K562 (cell line): ENCODE results near the gene PTRH1. TPM values are rescaled to one million over a fixed set of nuclear protein-coding genes. Genes with fewer than 3 reads are reported as not detected.

Source experiments
- DMBX1 ChIP-seq: fragments of 250-450 bp; sonication (Bioruptor Pico); IDR thresholded peaks from 2 replicates; pipeline ENCODE4 v1.8.0; 2022; ENCODE audit warnings: inconsistent platforms, mild to moderate bottlenecking, moderate library complexity, borderline replicate concordance
- FOXK1 ChIP-seq: sonication (generic); formaldehyde crosslinking; IDR thresholded peaks from 2 replicates; pipeline ENCODE4 v1.8.0; 2022; ENCODE audit warnings: missing genetic modification reagents, mild to moderate bottlenecking, borderline replicate concordance
- FOXM1 ChIP-seq, 2 experiments: fragments of 450-650 bp in 1 of 2; sonication (generic) in 1 of 2; formaldehyde crosslinking in 1 of 2; IDR thresholded peaks; 2 replicates each; pipeline versions ENCODE4 v1.6.1 to v1.9.0; 2017 to 2022; ENCODE audit warnings: low read depth in 2 of 2, mild to moderate bottlenecking in 2 of 2, missing genetic modification reagents in 1 of 2, moderate library complexity in 1 of 2
- HNRNPH1 ChIP-seq: fragments of 200-400 bp; formaldehyde crosslinking; optimal IDR thresholded peaks from 2 replicates; pipeline ENCODE3; 2017; ENCODE audit warnings: low read depth, mild to moderate bottlenecking, low read length, moderate library complexity
- HNRNPUL1 ChIP-seq: fragments of 200-400 bp; formaldehyde crosslinking; IDR thresholded peaks from 2 replicates; pipeline ENCODE4 v1.6.1; 2017; ENCODE audit warnings: low read length
- JUN ChIP-seq, 2 experiments: sonication (generic) in 1 of 2; formaldehyde crosslinking in 1 of 2; IDR thresholded peaks; 2 replicates each; pipeline versions ENCODE4 v1.6.1 to v1.8.0; 2012 to 2022; ENCODE audit warnings: borderline replicate concordance in 2 of 2, mild to moderate bottlenecking in 2 of 2, improper control_type of control experiment in 1 of 2, low read depth in 1 of 2, low read length in 1 of 2, missing genetic modification reagents in 1 of 2
- KDM1A ChIP-seq, 2 experiments: fragments of 450-650 bp; IDR thresholded peaks; 2 replicates each; pipeline ENCODE4 v1.6.1; 2016; ENCODE audit warnings: mild to moderate bottlenecking in 2 of 2
- KLF13 ChIP-seq: fragments of 450-650 bp; IDR thresholded peaks from 2 replicates; pipeline ENCODE4 v1.6.1; 2016; ENCODE audit warnings: missing genetic modification characterization, low read depth, mild to moderate bottlenecking, missing compliant biosample characterization, moderate library complexity, borderline replicate concordance
- MXI1 ChIP-seq: IDR thresholded peaks from 2 replicates; pipeline ENCODE4 v1.6.1; 2011; ENCODE audit warnings: low read depth, mild to moderate bottlenecking, improper control_type of control experiment, low read length
- SNIP1 ChIP-seq: fragments of 450-650 bp; IDR thresholded peaks from 2 replicates; pipeline ENCODE4 v1.7.1; 2017; ENCODE audit warnings: low read depth, mild to moderate bottlenecking
- TAF1 ChIP-seq: IDR thresholded peaks from 2 replicates; pipeline ENCODE4 v1.6.1; 2011; ENCODE audit warnings: mild to moderate bottlenecking, low read length, moderate library complexity; ENCODE audit not compliant: insufficient read depth, control insufficient read depth, severe bottlenecking; ENCODE audit errors: extremely low read depth
- ZFP36 ChIP-seq: fragments of 150-350 bp; IDR thresholded peaks from 2 replicates; pipeline ENCODE4 v1.6.1; 2018; ENCODE audit warnings: low read length, low read depth; ENCODE audit not compliant: partially characterized antibody
- ZNF197 ChIP-seq: fragments of 200-800 bp; sonication (Bioruptor generic); IDR thresholded peaks from 2 replicates; pipeline ENCODE4 v1.6.1; 2016; ENCODE audit warnings: low read depth, missing genetic modification characterization, missing compliant biosample characterization
- ZNF431 ChIP-seq: sonication (generic); formaldehyde crosslinking; IDR thresholded peaks from 2 replicates; pipeline ENCODE4 v1.8.0; 2022; ENCODE audit warnings: mild to moderate bottlenecking, missing genetic modification reagents
- ZNF695 ChIP-seq: fragments of 450-650 bp; formaldehyde crosslinking; IDR thresholded peaks from 2 replicates; pipeline ENCODE4 v1.4.0; 2020; ENCODE audit warnings: mild to moderate bottlenecking, moderate library complexity
- ZNF717 ChIP-seq: fragments of 250-450 bp; sonication (Bioruptor Pico); IDR thresholded peaks from 2 replicates; pipeline ENCODE4 v1.5.0; 2021
- polyA plus RNA-seq, 8 experiments: library from polyadenylated mRNA; depleted of rRNA in 4 of 8; stranded (reverse) in 5 of 8; unstranded in 3 of 8; fragments of >200 nt; fragmentation: Nextera tagmentation in 2 of 8; fragmentation: Illumina TruSeq in 1 of 8; extraction: Ambion mirVana in 2 of 8; extraction: Trizol in 1 of 8; gene quantifications; 2 replicates each; pipeline versions ENCODE4 v1.2.1 to v1.2.3, GENCODE V29; 2011 to 2014; ENCODE audit warnings: inconsistent platforms in 1 of 8, missing spikeins in 1 of 8
- total RNA-seq, 7 experiments: library from RNA; depleted of rRNA in 6 of 7; stranded (reverse); fragments of >200 nt in 6 of 7; fragmentation: Illumina TruSeq in 2 of 7; extraction: Trizol in 2 of 7; gene quantifications; 2 replicates each; pipeline versions ENCODE4 v1.2.1 to v1.2.3, GENCODE V29; 2011 to 2021; ENCODE audit warnings: low replicate concordance in 1 of 7
- TF ChIP-seq, protein P1 (sequence below): fragments of 450-650 bp; IDR thresholded peaks from 2 replicates; pipeline ENCODE4 v1.6.1; 2016; ENCODE audit warnings: borderline replicate concordance
- TF ChIP-seq, protein P2 (sequence below), 2 experiments: IDR thresholded peaks in 1 of 2; conservative IDR thresholded peaks in 1 of 2; 2 replicates each; pipeline ENCODE4 v1.6.1; 2016; ENCODE audit warnings: low read depth in 2 of 2, mild to moderate bottlenecking in 1 of 2, missing compliant biosample characterization in 1 of 2, missing genetic modification characterization in 1 of 2, moderate library complexity in 1 of 2
- TF ChIP-seq, protein P3 (sequence below): IDR thresholded peaks from 3 replicates; pipeline ENCODE4 v1.6.1; 2011; ENCODE audit warnings: borderline replicate concordance, mild to moderate bottlenecking; ENCODE audit not compliant: insufficient read length, insufficient read depth

The PTRH1 gene
- total and polyA plus RNA-seq, 9 of the 15 experiments (the other 6 are each of a cell fraction or from before 2014, with no cell fraction given): 0.63 to 43.1 (median 5.7) TPM

DNA sequence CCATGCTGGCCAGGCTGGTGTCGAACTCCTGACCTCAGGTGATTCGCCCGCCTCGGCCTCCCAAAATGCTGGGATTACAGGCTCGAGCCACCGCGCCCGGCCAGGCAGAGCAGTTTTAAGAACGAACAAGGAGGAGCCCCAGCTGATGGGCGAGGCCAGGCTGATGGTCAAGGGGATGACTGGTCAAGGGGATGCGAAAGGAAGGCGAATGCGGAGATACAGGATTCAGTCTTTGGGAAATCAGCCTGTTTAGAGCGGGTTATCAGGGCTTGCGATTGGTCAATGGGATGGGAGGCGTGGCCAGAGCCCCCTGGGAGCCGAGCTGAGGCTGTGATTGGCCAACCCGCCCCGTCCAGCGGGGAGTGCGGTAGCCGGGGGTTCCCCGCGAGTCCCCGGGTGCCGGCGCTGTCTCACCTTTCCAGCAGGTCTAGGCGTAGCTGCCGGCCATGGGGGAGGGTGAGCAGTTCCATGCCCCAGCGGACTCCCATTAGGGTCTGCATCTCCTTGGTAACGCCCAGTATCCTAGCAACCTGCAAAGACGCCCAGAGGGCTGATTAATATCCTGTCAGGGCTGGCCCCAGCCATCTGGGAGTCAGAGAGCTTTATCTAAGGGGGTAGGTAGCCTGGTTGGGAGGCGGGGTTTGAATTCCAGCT, 27.1 kb upstream of the PTRH1 start (continued):
- TF ChIP-seq DMBX1 (CRISPR knock-in tag) (no peak), ZNF717 (CRISPR knock-in tag) (no peak), SNIP1 (no peak), ZNF197 (CRISPR knock-in tag) (no peak), KLF13 (tag) (no peak), ZFP36 (no peak), KDM1A (IDR thresholded peaks at IDR 0.05) (peak; percentile 71 to 76), HNRNPH1 (no peak), TAF1 (no peak), ZNF431 (CRISPR knock-in tag) (no peak), JUN (IDR thresholded peaks at IDR 0.05; ENCODE audit: borderline replicate concordance, low read depth, low read length) (no peak), JUN (CRISPR knock-in tag; IDR thresholded peaks at IDR 0.05; ENCODE audit: borderline replicate concordance) (no peak), HNRNPUL1 (no peak), FOXM1 (IDR thresholded peaks at IDR 0.05; ENCODE audit: low read depth) (no peak), FOXM1 (CRISPR knock-in tag; IDR thresholded peaks at IDR 0.05; ENCODE audit: low read depth) (no peak), ZNF695 (CRISPR knock-in tag) (no peak), FOXK1 (no peak), MXI1 (peak; percentile 60; the same call in 1 of the 2 replicates)
- TF ChIP-seq, protein P1, sequence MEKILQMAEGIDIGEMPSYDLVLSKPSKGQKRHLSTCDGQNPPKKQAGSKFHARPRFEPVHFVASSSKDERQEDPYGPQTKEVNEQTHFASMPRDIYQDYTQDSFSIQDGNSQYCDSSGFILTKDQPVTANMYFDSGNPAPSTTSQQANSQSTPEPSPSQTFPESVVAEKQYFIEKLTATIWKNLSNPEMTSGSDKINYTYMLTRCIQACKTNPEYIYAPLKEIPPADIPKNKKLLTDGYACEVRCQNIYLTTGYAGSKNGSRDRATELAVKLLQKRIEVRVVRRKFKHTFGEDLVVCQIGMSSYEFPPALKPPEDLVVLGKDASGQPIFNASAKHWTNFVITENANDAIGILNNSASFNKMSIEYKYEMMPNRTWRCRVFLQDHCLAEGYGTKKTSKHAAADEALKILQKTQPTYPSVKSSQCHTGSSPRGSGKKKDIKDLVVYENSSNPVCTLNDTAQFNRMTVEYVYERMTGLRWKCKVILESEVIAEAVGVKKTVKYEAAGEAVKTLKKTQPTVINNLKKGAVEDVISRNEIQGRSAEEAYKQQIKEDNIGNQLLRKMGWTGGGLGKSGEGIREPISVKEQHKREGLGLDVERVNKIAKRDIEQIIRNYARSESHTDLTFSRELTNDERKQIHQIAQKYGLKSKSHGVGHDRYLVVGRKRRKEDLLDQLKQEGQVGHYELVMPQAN: peak; percentile 53
- TF ChIP-seq, protein P2, sequence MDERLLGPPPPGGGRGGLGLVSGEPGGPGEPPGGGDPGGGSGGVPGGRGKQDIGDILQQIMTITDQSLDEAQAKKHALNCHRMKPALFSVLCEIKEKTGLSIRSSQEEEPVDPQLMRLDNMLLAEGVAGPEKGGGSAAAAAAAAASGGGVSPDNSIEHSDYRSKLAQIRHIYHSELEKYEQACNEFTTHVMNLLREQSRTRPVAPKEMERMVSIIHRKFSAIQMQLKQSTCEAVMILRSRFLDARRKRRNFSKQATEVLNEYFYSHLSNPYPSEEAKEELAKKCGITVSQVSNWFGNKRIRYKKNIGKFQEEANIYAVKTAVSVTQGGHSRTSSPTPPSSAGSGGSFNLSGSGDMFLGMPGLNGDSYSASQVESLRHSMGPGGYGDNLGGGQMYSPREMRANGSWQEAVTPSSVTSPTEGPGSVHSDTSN (CRISPR knock-in tag; IDR thresholded peaks at IDR 0.05; ENCODE audit: low read depth): peak; percentile 73
- TF ChIP-seq, protein P2 (tag; conservative IDR thresholded peaks at IDR 0.05; ENCODE audit: low read depth): peak; percentile 96
- TF ChIP-seq, protein P3, sequence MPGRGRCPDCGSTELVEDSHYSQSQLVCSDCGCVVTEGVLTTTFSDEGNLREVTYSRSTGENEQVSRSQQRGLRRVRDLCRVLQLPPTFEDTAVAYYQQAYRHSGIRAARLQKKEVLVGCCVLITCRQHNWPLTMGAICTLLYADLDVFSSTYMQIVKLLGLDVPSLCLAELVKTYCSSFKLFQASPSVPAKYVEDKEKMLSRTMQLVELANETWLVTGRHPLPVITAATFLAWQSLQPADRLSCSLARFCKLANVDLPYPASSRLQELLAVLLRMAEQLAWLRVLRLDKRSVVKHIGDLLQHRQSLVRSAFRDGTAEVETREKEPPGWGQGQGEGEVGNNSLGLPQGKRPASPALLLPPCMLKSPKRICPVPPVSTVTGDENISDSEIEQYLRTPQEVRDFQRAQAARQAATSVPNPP: no peak
